Measurements from ENCODE around the gene TRIP10.

GRCh38 chr19:6731822-6732221, 7.7 kb upstream of the TRIP10 start:
- no peak for TF ChIP-seq EZH2phosphoT487 (IDR thresholded peaks at IDR 0.05; ENCODE audit: borderline replicate concordance, low read length)
- no peak for TF ChIP-seq CTCF (conservative IDR thresholded peaks at IDR 0.05; ENCODE audit: low read depth, low read length)
